Measurements from ENCODE around the gene MSH5. TPM values are rescaled to one million over a fixed set of nuclear protein-coding genes. Genes with fewer than 3 reads are reported as not detected.

MSH5 gene
- total and polyA plus RNA-seq, 9 of the 15 experiments (the other 6 are each of a cell fraction or from before 2014, with no cell fraction given): 12.5 to 104 (median 46.6) TPM

DNA sequence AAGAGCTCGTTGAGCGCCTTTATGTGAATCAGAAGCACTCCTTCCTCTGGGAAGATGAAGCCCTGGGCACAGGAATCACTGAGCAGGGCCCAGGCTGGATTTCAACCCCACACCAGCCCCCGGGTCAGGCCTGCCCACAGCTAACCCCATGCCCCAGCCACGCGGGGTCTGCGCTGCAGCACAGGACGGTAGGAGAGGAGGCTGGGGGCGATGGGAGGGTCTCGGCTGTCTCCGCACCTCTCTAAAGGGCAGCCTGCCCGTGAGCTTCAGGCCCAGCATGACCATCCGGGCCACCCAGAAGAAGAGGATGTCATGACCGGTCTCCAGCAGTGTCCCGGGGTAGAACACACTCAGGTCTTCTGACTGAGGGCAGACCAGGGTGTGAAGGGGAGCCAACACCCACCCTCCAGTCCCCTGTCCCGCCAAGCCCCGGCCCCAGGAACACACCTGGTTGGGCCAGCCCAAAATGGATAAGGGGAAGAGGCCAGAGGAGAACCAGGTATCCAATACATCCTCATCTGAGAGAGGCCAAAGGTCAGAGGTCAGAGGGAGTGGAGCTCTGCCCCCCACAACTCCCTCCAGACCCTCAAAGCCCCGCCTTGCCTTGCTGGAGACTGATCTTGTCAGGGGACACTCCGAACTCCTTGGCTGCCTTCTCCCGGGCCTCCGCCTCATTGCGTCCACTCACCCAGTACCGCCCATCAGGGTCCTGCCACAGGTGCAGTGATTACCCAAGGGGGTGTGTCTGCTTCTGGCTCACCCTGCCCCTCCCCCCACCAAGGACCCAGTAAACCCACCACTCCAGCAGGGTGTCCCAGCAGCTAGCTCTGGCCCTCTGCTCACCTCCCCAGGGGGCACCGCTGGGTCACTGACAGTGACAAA is 41.7 kb downstream of the MSH5 start (continued):
- no peak for TF ChIP-seq ZNF445 (CRISPR knock-in tag; IDR thresholded peaks at IDR 0.05; ENCODE audit: low read depth)
- TF ChIP-seq HDAC8 (tag; IDR thresholded peaks at IDR 0.05): no peak
- TF ChIP-seq, protein P1, sequence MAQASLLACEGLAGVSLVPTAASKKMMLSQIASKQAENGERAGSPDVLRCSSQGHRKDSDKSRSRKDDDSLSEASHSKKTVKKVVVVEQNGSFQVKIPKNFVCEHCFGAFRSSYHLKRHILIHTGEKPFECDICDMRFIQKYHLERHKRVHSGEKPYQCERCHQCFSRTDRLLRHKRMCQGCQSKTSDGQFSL (CRISPR knock-in tag; IDR thresholded peaks at IDR 0.05): no peak
- TF ChIP-seq, protein P1 (tag; IDR thresholded peaks at IDR 0.05): no peak

DNA sequence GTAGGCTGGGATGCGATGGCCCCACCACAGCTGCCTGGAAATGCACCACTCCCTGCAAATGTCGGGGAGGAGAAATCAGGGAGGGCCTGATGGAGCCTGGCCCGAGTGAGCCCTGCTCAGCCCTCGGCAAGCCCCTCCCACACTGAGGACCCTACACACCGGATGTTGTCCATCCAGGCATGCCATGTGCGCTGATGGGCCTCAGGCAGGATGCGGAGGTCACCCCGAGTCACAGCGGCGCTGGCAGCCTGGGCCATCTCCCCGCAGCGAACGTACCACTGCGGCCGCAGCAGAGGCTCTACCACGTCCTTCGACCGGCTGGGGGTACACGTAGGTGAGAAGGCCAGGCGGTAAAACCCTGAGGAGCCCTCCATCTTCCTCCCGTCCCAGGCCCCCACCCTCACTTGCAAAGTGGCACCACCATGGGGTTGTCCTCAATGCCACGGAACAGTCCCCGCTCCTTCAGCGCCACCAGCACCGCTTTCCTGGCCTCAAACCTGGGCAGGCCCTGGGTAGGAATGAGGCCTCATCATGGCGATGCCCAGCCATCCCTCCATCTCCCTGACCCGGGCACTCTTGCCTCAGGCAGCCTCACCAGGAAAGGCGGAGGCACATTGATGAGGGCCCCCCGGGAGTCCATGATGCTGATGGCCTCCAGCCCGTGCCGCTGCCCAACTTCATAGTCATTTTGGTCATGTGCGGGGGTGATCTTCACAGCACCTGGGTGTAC is 42.5 kb downstream of the MSH5 start:
- no peak overlapping the region for H3K27ac ChIP-seq (ENCODE audit: extremely low read depth, low read depth, low read length)
- H4K20me1 ChIP-seq (replicated peaks; ENCODE audit: control insufficient read depth, insufficient read depth, low read length): no peaks in the 10 kb centered on the region
- intact Hi-C loops (cut with micrococcal nuclease) (no loop called here), in situ Hi-C loops (cut with MboI) (no loop called here)
- H3K4me3 ChIP-seq: no peak overlapping the region
- H2AFZ ChIP-seq (ENCODE audit: low read depth, low read length): no peak overlapping the region
- no peaks in the 10 kb centered on the region for H3K9me1 ChIP-seq (ENCODE audit: control insufficient read depth, insufficient read depth, low read length)
- H3K27me3 ChIP-seq (ENCODE audit: control insufficient read depth in 2 of 2, insufficient read depth in 2 of 2, low read length in 2 of 2): no peaks in the 10 kb centered on the region
- H3K9ac ChIP-seq (ENCODE audit: insufficient read depth in 1 of 2, low read depth in 2 of 2, low read length in 2 of 2): peak overlapping the region in 1 of 2 experiments; percentile 40; a peak in 1 of 4 replicates
- no peak for FAIRE-seq
- H3K79me2 ChIP-seq (ENCODE audit: control insufficient read depth, insufficient read depth, low read length): no peaks in the 10 kb centered on the region
- TSS peak; percentile 35 for BruUV-seq (replicated peaks)
- ATAC-seq: no peak
- H3K4me2 ChIP-seq (ENCODE audit: insufficient read depth, low read length): no peak overlapping the region
- H3K4me1 ChIP-seq (replicated peaks in 1 of 2; ENCODE audit: control insufficient read depth in 2 of 2, insufficient read depth in 2 of 2, low read length in 2 of 2): peaks cover 12 to 50% of the 10 kb centered on the region in 2 experiments
- ChIA-PET POLR2A (interaction anchor here (0.9 to 5.5 kb wide), 3 partner anchors 8 to 48 kb away, joined by 3 to 47 read pairs (median 3); no protein-coding TSS in a partner anchor), CTCF (ENCODE audit: low intra/inter-chr PET ratio) (no interaction called here)
- 94% methylated on average over 32 of the region's 32 CpGs for WGBS (ENCODE audit: insufficient coverage, low coverage, missing lambda C conversion rate)
- DNase-seq (ENCODE audit: extremely low read depth in 1 of 4, low spot score in 3 of 4): no peak
- H3K36me3 ChIP-seq (ENCODE audit: control insufficient read depth, insufficient read depth, low read length): peaks cover 98% of the 10 kb centered on the region; the same call in 2 of the 3 replicates
- H3K9me3 ChIP-seq (replicated peaks; ENCODE audit: control insufficient read depth, insufficient read depth, low read depth, low read length): no peaks in the 10 kb centered on the region
- TF ChIP-seq ZNF584 (CRISPR knock-in tag; IDR thresholded peaks at IDR 0.05; ENCODE audit: low read depth): no peak
- no peak for TF ChIP-seq BRD9 (IDR thresholded peaks at IDR 0.05; ENCODE audit: low read depth, partially characterized antibody)
- TF ChIP-seq MIER1 (IDR thresholded peaks at IDR 0.05; ENCODE audit: low read depth): no peak
- TF ChIP-seq POLR2A (conservative IDR thresholded peaks at IDR 0.05): peak; percentile 46
- TF ChIP-seq, protein P2, sequence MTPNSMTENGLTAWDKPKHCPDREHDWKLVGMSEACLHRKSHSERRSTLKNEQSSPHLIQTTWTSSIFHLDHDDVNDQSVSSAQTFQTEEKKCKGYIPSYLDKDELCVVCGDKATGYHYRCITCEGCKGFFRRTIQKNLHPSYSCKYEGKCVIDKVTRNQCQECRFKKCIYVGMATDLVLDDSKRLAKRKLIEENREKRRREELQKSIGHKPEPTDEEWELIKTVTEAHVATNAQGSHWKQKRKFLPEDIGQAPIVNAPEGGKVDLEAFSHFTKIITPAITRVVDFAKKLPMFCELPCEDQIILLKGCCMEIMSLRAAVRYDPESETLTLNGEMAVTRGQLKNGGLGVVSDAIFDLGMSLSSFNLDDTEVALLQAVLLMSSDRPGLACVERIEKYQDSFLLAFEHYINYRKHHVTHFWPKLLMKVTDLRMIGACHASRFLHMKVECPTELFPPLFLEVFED (CRISPR knock-in tag; conservative IDR thresholded peaks at IDR 0.05): no peak
- 0 out of 4 replicates have a peak, but pooled peaks of 1 of the 2 experiments have one; percentile 25 for TF ChIP-seq MAZ (CRISPR knock-in tag; conservative IDR thresholded peaks at IDR 0.05 in 1 of 2, IDR thresholded peaks at IDR 0.05 in 1 of 2)
- TF ChIP-seq, protein P3, sequence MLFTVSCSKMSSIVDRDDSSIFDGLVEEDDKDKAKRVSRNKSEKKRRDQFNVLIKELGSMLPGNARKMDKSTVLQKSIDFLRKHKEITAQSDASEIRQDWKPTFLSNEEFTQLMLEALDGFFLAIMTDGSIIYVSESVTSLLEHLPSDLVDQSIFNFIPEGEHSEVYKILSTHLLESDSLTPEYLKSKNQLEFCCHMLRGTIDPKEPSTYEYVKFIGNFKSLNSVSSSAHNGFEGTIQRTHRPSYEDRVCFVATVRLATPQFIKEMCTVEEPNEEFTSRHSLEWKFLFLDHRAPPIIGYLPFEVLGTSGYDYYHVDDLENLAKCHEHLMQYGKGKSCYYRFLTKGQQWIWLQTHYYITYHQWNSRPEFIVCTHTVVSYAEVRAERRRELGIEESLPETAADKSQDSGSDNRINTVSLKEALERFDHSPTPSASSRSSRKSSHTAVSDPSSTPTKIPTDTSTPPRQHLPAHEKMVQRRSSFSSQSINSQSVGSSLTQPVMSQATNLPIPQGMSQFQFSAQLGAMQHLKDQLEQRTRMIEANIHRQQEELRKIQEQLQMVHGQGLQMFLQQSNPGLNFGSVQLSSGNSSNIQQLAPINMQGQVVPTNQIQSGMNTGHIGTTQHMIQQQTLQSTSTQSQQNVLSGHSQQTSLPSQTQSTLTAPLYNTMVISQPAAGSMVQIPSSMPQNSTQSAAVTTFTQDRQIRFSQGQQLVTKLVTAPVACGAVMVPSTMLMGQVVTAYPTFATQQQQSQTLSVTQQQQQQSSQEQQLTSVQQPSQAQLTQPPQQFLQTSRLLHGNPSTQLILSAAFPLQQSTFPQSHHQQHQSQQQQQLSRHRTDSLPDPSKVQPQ (CRISPR knock-in tag; IDR thresholded peaks at IDR 0.05; ENCODE audit: borderline replicate concordance): no peak
